ENCODE measurements around the gene TACR1. TPM values are rescaled to one million over a fixed set of nuclear protein-coding genes. Genes with fewer than 3 reads are reported as not detected.
"Not testable (repeated sequence)": the region's sequence is repeated elsewhere in the genome, so short reads cannot be mapped to it uniquely, and the experiment has no call there.

The TACR1 gene
- polyA plus RNA-seq, 4 donors: 0.42 to 1.6 (median 1.4) TPM

GRCh38 chr2:75200140-75201096 is 1.1 kb upstream of the TACR1 start:
- DNase-seq (ENCODE audit: low read depth in 4 of 4, low spot score in 3 of 4): peak in 2 of 4 donors; percentile 19 to 25

- no peak for DNase-seq (ENCODE audit: low read depth in 4 of 4, low spot score in 3 of 4)
These were observed 4.1 kb downstream of the TACR1 start for GRCh38 chr2:75195076-75195691.

- no peak for DNase-seq (ENCODE audit: low read depth in 4 of 4, low spot score in 3 of 4)
These were observed 5.0 kb downstream of the TACR1 start for GRCh38 chr2:75194184-75194868.

- no peak for DNase-seq (ENCODE audit: low read depth in 4 of 4, low spot score in 3 of 4)
These were observed 6.8 kb downstream of the TACR1 start for GRCh38 chr2:75192496-75192895.

GRCh38 chr2:75190271-75190990 is 8.9 kb downstream of the TACR1 start:
- DNase-seq (ENCODE audit: low read depth in 4 of 4, low spot score in 3 of 4): no peak

- DNase-seq (ENCODE audit: low read depth in 4 of 4, low spot score in 3 of 4): no peak
These were observed 12.5 kb downstream of the TACR1 start for GRCh38 chr2:75186821-75187220.

GRCh38 chr2:75182606-75183005 is 16.7 kb downstream of the TACR1 start:
- DNase-seq (ENCODE audit: low read depth in 4 of 4, low spot score in 3 of 4): no peak

- no peak for DNase-seq (ENCODE audit: low read depth in 4 of 4, low spot score in 3 of 4)
These were observed 18.8 kb downstream of the TACR1 start for GRCh38 chr2:75180476-75180875.

- no peak for DNase-seq (ENCODE audit: low read depth in 4 of 4, low spot score in 3 of 4)
These were observed 21.9 kb downstream of the TACR1 start for GRCh38 chr2:75177427-75177826.

GRCh38 chr2:75175456-75175855 is 23.9 kb downstream of the TACR1 start:
- no peak for DNase-seq (ENCODE audit: low read depth in 4 of 4, low spot score in 3 of 4)

- DNase-seq (ENCODE audit: low read depth in 4 of 4, low spot score in 3 of 4): no peak
These were observed 24.3 kb downstream of the TACR1 start for GRCh38 chr2:75174981-75175380.

GRCh38 chr2:75174519-75174918 is 24.8 kb downstream of the TACR1 start:
- DNase-seq (ENCODE audit: low read depth in 4 of 4, low spot score in 3 of 4): no peak

- DNase-seq (ENCODE audit: low read depth in 4 of 4, low spot score in 3 of 4): no peak
These were observed 25.6 kb downstream of the TACR1 start for GRCh38 chr2:75173740-75174139.

GRCh38 chr2:75171423-75171822 is 27.9 kb downstream of the TACR1 start:
- DNase-seq (ENCODE audit: low read depth in 4 of 4, low spot score in 3 of 4): not testable (repeated sequence)

- no peak for DNase-seq (ENCODE audit: low read depth in 4 of 4, low spot score in 3 of 4)
These were observed 28.4 kb downstream of the TACR1 start for GRCh38 chr2:75170889-75171288.

GRCh38 chr2:75168186-75168585 is 31.1 kb downstream of the TACR1 start:
- no peak for DNase-seq (ENCODE audit: low read depth in 4 of 4, low spot score in 3 of 4)

- no peak for DNase-seq (ENCODE audit: low read depth in 4 of 4, low spot score in 3 of 4)
These were observed 32.8 kb downstream of the TACR1 start for GRCh38 chr2:75166491-75166890.

GRCh38 chr2:75162897-75163296 is 36.4 kb downstream of the TACR1 start:
- DNase-seq (ENCODE audit: low read depth in 4 of 4, low spot score in 3 of 4): no peak

- DNase-seq (ENCODE audit: low read depth in 4 of 4, low spot score in 3 of 4): no peak
These were observed 37.1 kb downstream of the TACR1 start for GRCh38 chr2:75162259-75162658.

GRCh38 chr2:75157435-75157834 is 41.9 kb downstream of the TACR1 start:
- no peak for DNase-seq (ENCODE audit: low read depth in 4 of 4, low spot score in 3 of 4)

- no peak for DNase-seq (ENCODE audit: low read depth in 4 of 4, low spot score in 3 of 4)
These were observed 44.2 kb downstream of the TACR1 start for GRCh38 chr2:75155115-75155514.

All from left renal pelvis (tissue), 4 donors.